Caco-2 (cell line): Measurements from ENCODE around the gene MSX1. TPM values are rescaled to one million over a fixed set of nuclear protein-coding genes. Genes with fewer than 3 reads are reported as not detected.

Experiments
- BruUV-seq: library from RNA; stranded (reverse); fragments of 400-500 nt; replicated peaks from 2 replicates; lab custom pipeline; 2021; lab: Mats Ljungman, UMichigan
- CTCF ChIA-PET: fragments of 300-600 bp; sonication (Branson Sonifier 250); formaldehyde crosslinking; loops from one replicate; lab custom pipeline; 2022; ENCODE audit warnings: antibody characterized with exemption; lab: Charles Lee
- POLR2A ChIA-PET: fragments of 300-600 bp; sonication (Branson Sonifier 250); formaldehyde crosslinking; loops from one replicate; lab custom pipeline; 2022; ENCODE audit warnings: antibody characterized with exemption; lab: Charles Lee
- DNase-seq, 2 experiments: peaks; one replicate each; pipeline versions ENCODE4 v3.0.0 to v3.0.0-alpha.2; 2020 to 2022
- H3K27me3 ChIP-seq: replicated peaks from 2 replicates; pipeline ENCODE4 v1.6.0; 2011; ENCODE audit warnings: low read length; ENCODE audit not compliant: control insufficient read depth, insufficient read depth
- H3K36me3 ChIP-seq: 2 replicates; pipeline ENCODE4 v1.5.1; 2011; ENCODE audit warnings: low read length; ENCODE audit not compliant: control insufficient read depth, insufficient read depth
- H3K4me1 ChIP-seq: fragments of 250-450 bp; sonication (Bioruptor Pico); 2 replicates; pipeline ENCODE4 v1.5.1; 2020; ENCODE audit warnings: mild to moderate bottlenecking
- H3K4me3 ChIP-seq: 2 replicates; pipeline ENCODE4 v1.5.1; 2011; ENCODE audit warnings: low read depth, mild to moderate bottlenecking, control low read depth, low read length
- H3K9me3 ChIP-seq: fragments of 250-450 bp; sonication (Bioruptor Pico); 2 replicates; pipeline ENCODE4 v1.5.1; 2020; ENCODE audit warnings: mild to moderate bottlenecking, moderate library complexity
- H3K27ac Mint-ChIP-seq: one replicate; pipeline ENCODE4 v1.8.0; 2022; ENCODE audit warnings: mixed read lengths; ENCODE audit not compliant: unreplicated experiment
- H3K27me3 Mint-ChIP-seq: one replicate; pipeline ENCODE4 v1.8.0; 2022; ENCODE audit warnings: mixed read lengths; ENCODE audit not compliant: insufficient read depth, unreplicated experiment
- H3K36me3 Mint-ChIP-seq: one replicate; pipeline ENCODE4 v1.8.0; 2022; ENCODE audit warnings: mild to moderate bottlenecking, mixed read lengths; ENCODE audit not compliant: insufficient read depth, unreplicated experiment
- H3K4me1 Mint-ChIP-seq: one replicate; pipeline ENCODE4 v1.8.0; 2022; ENCODE audit warnings: low read depth, mixed read lengths; ENCODE audit not compliant: unreplicated experiment
- H3K4me3 Mint-ChIP-seq: one replicate; pipeline ENCODE4 v1.8.0; 2022; ENCODE audit warnings: mild to moderate bottlenecking, moderate library complexity, mixed read lengths; ENCODE audit not compliant: unreplicated experiment
- H3K9me3 Mint-ChIP-seq: one replicate; pipeline ENCODE4 v1.8.0; 2022; ENCODE audit warnings: mixed read lengths; ENCODE audit not compliant: unreplicated experiment
- CTCF ChIP-seq, 2 experiments: fragments of 200-600 bp in 1 of 2; IDR thresholded peaks; 1 replicate in 1 of 2; 2 replicates in 1 of 2; pipeline versions ENCODE4 v1.5.1 to v1.8.0; 2011 to 2022; ENCODE audit warnings: antibody characterized with exemption in 1 of 2, control low read depth in 1 of 2, inconsistent platforms in 1 of 2, low read depth in 1 of 2, low read length in 1 of 2, mild to moderate bottlenecking in 1 of 2, moderate library complexity in 1 of 2; ENCODE audit not compliant: insufficient read depth in 1 of 2, severe bottlenecking in 1 of 2, unreplicated experiment in 1 of 2
- intact Hi-C: fragments of 100-400 bp; cut with micrococcal nuclease; formaldehyde crosslinking; loops from one replicate; pipeline ENCODE4 v1.10.0; 2022; ENCODE audit not compliant: unreplicated experiment
- total RNA-seq: library from RNA; stranded (reverse); gene quantifications from 2 replicates; pipeline ENCODE4 v1.2.3, GENCODE V29; 2022

Gene MSX1
- total RNA-seq, 1 experiment from 2014 or later = 35.1 TPM

GRCh38 chr4:4838936-4839810 lies 20.3 kb upstream of the MSX1 start:
- H3K36me3 Mint-ChIP-seq = no peaks in the 10 kb centered on the region
- no peaks in the 10 kb centered on the region for H3K27me3 ChIP-seq
- no peaks in the 10 kb centered on the region for H3K4me1 ChIP-seq
- BruUV-seq = no TSS peak
- intact Hi-C loops = no loop called here
- H3K27ac Mint-ChIP-seq = no peak overlapping the region
- no peaks in the 10 kb centered on the region for H3K27me3 Mint-ChIP-seq
- TF ChIP-seq CTCF (IDR thresholded peaks at IDR 0.05; ENCODE audit: insufficient read depth in 1 of 2, low read depth in 1 of 2, low read length in 1 of 2, severe bottlenecking in 1 of 2, unreplicated experiment in 1 of 2) = no peak
- ChIA-PET POLR2A (no interaction called here), CTCF (no interaction called here)
- peaks cover 9% of the 10 kb centered on the region for H3K4me1 Mint-ChIP-seq
- DNase-seq = no peak
- no peaks in the 10 kb centered on the region for H3K36me3 ChIP-seq
- no peaks in the 10 kb centered on the region for H3K9me3 Mint-ChIP-seq
- no peak overlapping the region for H3K4me3 ChIP-seq
- H3K4me3 Mint-ChIP-seq = no peak overlapping the region
- H3K9me3 ChIP-seq = no peaks in the 10 kb centered on the region

GRCh38 chr4:4840351-4840750 lies 19.1 kb upstream of the MSX1 start:
- TF ChIP-seq CTCF (IDR thresholded peaks at IDR 0.05; ENCODE audit: insufficient read depth in 1 of 2, low read depth in 1 of 2, low read length in 1 of 2, severe bottlenecking in 1 of 2, unreplicated experiment in 1 of 2) = no peak
- Histone ChIP-seq H3K4me1 (no peaks in the 10 kb centered on the region), H3K9me3 (no peaks in the 10 kb centered on the region), H3K4me3 (no peak overlapping the region), H3K36me3 (no peaks in the 10 kb centered on the region), H3K27me3 (no peaks in the 10 kb centered on the region)
- intact Hi-C loops = no loop called here
- no peak for DNase-seq
- POLR2A ChIA-PET = no interaction called here
- Mint-ChIP-seq H3K27me3 (no peaks in the 10 kb centered on the region), H3K4me1 (peaks cover 9% of the 10 kb centered on the region), H3K4me3 (no peak overlapping the region), H3K9me3 (no peaks in the 10 kb centered on the region), H3K27ac (no peak overlapping the region), H3K36me3 (no peaks in the 10 kb centered on the region)
- CTCF ChIA-PET = no interaction called here
- BruUV-seq = no TSS peak

GRCh38 chr4:4841156-4841555 lies 18.3 kb upstream of the MSX1 start:
- H3K36me3 Mint-ChIP-seq = no peaks in the 10 kb centered on the region
- BruUV-seq = no TSS peak
- CTCF ChIA-PET = no interaction called here
- H3K4me1 Mint-ChIP-seq = peaks cover 9% of the 10 kb centered on the region
- no peak for TF ChIP-seq CTCF (IDR thresholded peaks at IDR 0.05; ENCODE audit: insufficient read depth in 1 of 2, low read depth in 1 of 2, low read length in 1 of 2, severe bottlenecking in 1 of 2, unreplicated experiment in 1 of 2)
- Histone ChIP-seq H3K4me3 (no peak overlapping the region), H3K4me1 (no peaks in the 10 kb centered on the region), H3K36me3 (no peaks in the 10 kb centered on the region), H3K9me3 (no peaks in the 10 kb centered on the region), H3K27me3 (no peaks in the 10 kb centered on the region)
- no peak for DNase-seq
- no peaks in the 10 kb centered on the region for H3K9me3 Mint-ChIP-seq
- no peak overlapping the region for H3K27ac Mint-ChIP-seq
- intact Hi-C loops = no loop called here
- POLR2A ChIA-PET = no interaction called here
- no peak overlapping the region for H3K4me3 Mint-ChIP-seq
- no peaks in the 10 kb centered on the region for H3K27me3 Mint-ChIP-seq
